ENCODE data around the gene MAPK10.

DNA sequence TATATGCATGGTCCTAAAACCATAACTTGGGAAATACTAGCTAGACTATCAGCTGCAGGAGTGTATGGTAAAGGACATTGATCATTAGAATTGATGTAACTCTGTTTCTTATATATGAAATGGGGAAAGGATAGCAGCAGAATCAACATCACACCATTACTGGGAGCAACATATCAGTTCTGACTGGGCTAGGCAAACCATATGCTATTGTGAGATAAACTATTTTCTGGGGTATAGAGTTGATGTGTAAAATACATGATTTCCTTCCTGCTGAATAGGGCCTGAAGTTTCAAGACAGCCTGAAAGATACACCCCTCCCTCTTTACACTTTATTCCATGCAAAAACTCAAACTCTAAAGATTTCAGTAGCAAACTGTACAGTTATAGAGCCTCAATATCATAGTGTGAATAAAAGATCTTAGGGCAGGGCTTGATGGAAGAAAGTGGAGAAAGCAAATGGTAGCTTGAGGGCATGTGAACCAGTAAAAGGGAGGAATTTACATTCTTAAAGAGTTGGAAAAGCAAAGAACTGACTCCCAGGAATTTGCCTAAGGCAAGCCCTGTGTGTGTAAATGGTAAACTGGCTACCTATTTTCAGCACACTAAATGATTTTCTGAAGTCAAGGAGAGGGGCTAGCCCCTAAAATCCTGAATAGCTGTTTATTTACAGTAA lies 404.1 kb downstream of the MAPK10 start:
- TF ChIP-seq NFE2L1 (CRISPR knock-in tag; IDR thresholded peaks at IDR 0.05) (no peak), CTCF (IDR thresholded peaks at IDR 0.05) (no peak), CREB1 (CRISPR knock-in tag; IDR thresholded peaks at IDR 0.05) (no peak), FOXJ3 (CRISPR knock-in tag; IDR thresholded peaks at IDR 0.05; ENCODE audit: borderline replicate concordance) (no peak), ESRRA (CRISPR knock-in tag; IDR thresholded peaks at IDR 0.05; ENCODE audit: borderline replicate concordance) (no peak), KAT7 (CRISPR knock-in tag; IDR thresholded peaks at IDR 0.05; ENCODE audit: borderline replicate concordance) (no peak), HMGXB4 (CRISPR knock-in tag; IDR thresholded peaks at IDR 0.05) (no peak), JUN (CRISPR knock-in tag; IDR thresholded peaks at IDR 0.05) (no peak), NFYB (CRISPR knock-in tag; conservative IDR thresholded peaks at IDR 0.05; ENCODE audit: low read depth) (no peak), FOXP1 (CRISPR knock-in tag; IDR thresholded peaks at IDR 0.05; ENCODE audit: borderline replicate concordance) (no peak), MAX (CRISPR knock-in tag; IDR thresholded peaks at IDR 0.05) (no peak), NR2C2 (CRISPR knock-in tag; IDR thresholded peaks at IDR 0.05) (no peak)

Measured in WTC11 (cell line).